HL-60 (cell line): ENCODE data around the gene SLC16A7.

Experiments used
- CTCF ChIP-seq: IDR thresholded peaks from one replicate; pipeline ENCODE4 v1.5.1; 2011; ENCODE audit warnings: low read length, control low read depth, inconsistent platforms; ENCODE audit not compliant: insufficient read depth
- POLR2AphosphoS5 ChIP-seq: IDR thresholded peaks from 2 replicates; pipeline ENCODE4 v1.6.1; 2012; ENCODE audit warnings: low read depth
- REST ChIP-seq: IDR thresholded peaks from 2 replicates; pipeline ENCODE4 v1.6.1; 2012; ENCODE audit warnings: low read depth; ENCODE audit not compliant: insufficient replicate concordance

GRCh38 chr12:59780605-59781135, 184.8 kb downstream of the SLC16A7 start:
- TF ChIP-seq CTCF (no peak), POLR2AphosphoS5 (no peak), REST (no peak)
